HG02588 (cell line): ENCODE results near the gene CEP55.
"Not testable (repeated sequence)": the region's sequence is repeated elsewhere in the genome, so short reads cannot be mapped to it uniquely, and the experiment has no call there.

ENCODE experiments used
- ATAC-seq: cut with Tn5 transposase; IDR thresholded peaks from one replicate; pipeline ENCODE4 v1.9.1; 2021; ENCODE audit warnings: mild to moderate bottlenecking, moderate library complexity; ENCODE audit not compliant: unreplicated experiment

The CEP55 gene

GRCh38 chr10:93505075-93505474 is 8.7 kb downstream of the CEP55 start:
- no peak for ATAC-seq

- ATAC-seq: no peak
Observed at GRCh38 chr10:93509816-93510215, 13.4 kb downstream of the CEP55 start.

GRCh38 chr10:93512565-93512964 is 16.2 kb downstream of the CEP55 start:
- no peak for ATAC-seq

GRCh38 chr10:93513091-93513490 is 16.7 kb downstream of the CEP55 start:
- ATAC-seq: no peak

- ATAC-seq: no peak
Observed at GRCh38 chr10:93514521-93514920, 18.1 kb downstream of the CEP55 start.

GRCh38 chr10:93515071-93516005 is 18.9 kb downstream of the CEP55 start:
- no peak for ATAC-seq

DNA sequence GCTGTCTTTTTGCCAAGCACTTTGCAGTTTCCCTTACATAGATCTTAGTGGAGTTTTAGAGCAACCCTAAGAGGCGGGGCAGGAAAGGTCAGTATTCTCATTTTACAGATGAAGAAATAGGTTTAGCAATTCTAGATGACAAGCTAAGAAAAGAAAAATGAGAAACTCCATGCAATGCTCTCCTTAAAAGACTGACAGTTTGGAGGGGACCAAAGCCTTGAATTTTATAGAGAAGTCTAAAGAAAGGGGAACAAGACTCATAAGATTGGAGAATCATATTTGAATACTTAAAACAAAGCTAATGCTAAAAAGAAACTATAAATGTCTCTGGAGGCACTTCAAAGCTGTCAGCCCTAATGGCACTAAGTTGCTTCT is 19.6 kb downstream of the CEP55 start:
- no peak for ATAC-seq

DNA sequence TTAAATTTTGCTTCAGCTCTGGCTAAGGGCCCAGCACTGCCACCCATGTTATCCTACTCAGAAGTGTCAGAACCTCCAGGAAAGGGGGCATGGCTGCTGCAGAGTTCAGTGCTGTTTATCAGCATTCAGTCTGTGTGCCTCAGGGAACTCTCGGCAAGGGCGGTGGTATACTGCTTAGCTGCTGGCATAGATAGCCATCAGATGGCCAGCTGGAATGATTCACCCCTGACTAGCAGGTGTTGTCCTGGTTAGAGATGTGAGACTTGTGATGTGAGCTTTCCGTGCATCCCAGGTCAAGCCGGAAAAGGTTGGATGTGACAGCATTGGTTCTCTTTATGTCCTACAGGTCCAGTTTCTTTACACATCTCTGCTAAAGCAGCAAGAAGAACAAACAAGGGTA is 22.1 kb downstream of the CEP55 start:
- no peak for ATAC-seq

- ATAC-seq: no peak
Observed at GRCh38 chr10:93535293-93535692, 38.9 kb downstream of the CEP55 start.

DNA sequence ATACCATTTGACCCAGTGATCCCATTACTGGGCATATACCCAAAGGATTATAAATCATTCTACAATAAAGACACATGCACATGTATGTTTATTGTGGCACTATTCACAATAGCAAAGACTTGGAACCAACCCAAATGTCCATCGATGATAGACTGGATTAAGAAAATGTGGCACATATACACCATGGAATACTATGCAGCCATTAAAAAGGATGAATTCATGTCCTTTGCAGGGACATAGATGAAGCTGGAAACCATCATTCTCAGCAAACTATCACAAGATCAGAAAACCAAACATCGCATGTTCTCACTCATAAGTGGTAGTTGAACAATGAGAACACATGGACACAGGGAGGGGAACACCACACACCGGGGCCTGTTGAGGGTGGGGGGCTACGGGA is 44.5 kb downstream of the CEP55 start:
- not testable (repeated sequence) for ATAC-seq

DNA sequence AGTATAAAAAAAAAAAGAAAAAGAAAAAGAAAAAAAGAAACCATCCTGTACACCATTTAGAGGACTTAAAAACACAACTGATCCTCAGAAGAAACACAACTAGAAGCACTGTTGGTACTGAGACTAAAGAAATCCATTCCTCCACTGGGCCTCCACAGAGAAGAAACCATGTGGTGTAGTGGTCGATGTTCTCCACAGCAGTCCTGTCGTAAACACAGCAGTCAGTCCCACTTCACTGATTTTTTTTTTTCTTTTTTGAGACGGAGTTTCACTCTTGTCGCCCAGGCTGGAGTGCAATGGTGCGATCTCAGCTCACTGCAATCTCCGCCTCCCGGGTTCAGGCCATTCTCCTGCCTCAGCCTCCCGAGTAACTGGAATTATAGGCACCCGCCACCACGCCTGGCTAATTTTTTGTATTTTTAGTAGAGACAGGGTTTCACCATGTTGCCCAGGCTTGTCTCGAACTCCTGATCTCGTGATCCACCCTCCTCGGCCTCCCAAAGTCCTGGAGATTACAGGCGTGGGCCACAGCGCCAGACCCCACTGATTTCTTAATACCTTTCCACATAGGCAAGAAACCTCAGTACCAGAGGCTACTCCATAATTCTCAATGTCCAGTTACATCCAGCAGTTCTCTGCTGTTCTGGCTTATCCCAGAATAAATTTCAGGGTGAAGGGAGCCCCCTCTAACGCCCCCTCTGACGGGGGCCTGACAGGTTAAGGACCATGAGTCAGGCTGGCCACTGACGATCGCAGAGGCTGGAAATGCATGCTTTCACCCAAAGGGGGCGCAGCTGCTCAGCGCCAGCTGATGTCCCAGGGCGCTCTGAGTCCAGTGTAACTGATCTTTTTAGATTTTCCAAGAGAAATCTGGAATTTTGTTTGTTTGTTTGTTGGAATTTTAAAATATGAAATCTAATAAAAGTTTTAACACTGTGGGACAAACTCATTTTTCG is 45.3 kb downstream of the CEP55 start:
- ATAC-seq: no peak

- ATAC-seq: no peak
Observed at GRCh38 chr10:93542358-93542791, 46.0 kb downstream of the CEP55 start.

- ATAC-seq: not testable (repeated sequence)
Observed at GRCh38 chr10:93546995-93547394, 50.6 kb downstream of the CEP55 start.

DNA sequence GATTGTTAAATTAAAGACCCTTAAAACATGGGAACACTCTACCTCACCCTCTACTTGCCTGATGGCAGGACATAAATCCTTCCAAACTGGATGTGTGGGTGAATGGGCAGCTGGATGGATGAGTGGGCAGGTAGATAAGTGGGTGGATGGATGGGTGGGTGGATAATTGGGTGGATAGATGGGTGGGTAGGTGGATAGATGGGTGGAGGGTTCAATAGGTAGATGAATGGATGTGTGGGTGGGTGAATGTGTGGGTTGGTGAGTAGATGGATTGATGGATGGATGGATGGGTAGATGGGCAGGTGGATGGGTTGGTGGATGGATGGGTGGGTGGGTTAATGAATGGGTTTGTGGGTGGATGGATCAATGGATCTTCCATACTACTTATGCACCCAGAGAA is 51.1 kb downstream of the CEP55 start:
- no peak for ATAC-seq

DNA sequence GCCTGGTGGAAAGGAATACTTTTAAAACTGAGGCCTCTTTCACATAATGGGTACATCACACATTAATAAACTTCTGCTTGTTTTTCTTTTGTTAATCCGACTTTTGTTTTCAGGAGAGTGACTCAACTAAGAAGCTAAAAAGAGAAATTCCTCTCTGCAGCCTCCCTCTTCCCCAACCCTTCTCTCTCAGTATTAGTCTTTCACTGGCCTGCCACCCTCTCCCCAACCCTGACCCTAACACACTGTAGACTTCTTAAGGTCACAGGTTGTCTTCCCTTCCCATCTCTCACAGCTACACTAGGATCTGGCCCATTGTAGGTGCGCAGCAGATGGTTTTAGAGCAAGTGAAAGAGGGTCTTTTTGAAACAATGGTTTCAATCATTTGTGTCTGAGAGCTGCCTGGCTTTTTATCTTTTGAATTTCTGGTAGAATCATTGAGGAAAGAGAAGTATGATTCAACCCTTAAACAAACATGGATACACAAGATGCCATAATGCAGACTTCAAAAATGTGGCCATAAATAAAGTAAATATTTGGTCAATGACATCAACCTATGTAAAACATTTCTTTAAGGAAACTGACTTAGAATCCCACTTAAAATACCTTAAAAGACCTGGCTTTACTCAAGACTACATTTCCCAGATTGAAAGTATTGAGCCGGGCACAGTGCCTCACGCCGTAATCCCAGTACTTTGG is 52.1 kb downstream of the CEP55 start:
- ATAC-seq: no peak

DNA sequence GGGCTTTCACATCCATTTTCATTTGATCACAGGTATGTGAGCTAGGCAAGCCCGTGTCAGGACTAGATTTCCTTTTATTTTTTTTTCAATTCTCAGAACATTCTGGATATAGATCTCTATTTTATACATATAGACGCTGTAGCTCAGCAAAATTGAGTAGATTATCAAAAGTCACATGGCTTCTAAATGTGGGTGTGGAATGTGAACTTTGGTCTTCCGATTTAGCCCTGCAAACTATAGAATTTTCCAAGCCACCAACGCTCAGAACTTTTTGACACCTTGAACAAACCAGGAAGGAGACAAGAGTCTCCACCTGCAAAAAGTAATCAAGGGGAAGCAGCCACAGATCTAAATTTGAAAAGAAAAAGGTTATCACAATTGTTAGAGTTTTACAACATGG is 54.2 kb downstream of the CEP55 start:
- ATAC-seq: no peak

GRCh38 chr10:93552780-93553179 is 56.4 kb downstream of the CEP55 start:
- no peak for ATAC-seq

DNA sequence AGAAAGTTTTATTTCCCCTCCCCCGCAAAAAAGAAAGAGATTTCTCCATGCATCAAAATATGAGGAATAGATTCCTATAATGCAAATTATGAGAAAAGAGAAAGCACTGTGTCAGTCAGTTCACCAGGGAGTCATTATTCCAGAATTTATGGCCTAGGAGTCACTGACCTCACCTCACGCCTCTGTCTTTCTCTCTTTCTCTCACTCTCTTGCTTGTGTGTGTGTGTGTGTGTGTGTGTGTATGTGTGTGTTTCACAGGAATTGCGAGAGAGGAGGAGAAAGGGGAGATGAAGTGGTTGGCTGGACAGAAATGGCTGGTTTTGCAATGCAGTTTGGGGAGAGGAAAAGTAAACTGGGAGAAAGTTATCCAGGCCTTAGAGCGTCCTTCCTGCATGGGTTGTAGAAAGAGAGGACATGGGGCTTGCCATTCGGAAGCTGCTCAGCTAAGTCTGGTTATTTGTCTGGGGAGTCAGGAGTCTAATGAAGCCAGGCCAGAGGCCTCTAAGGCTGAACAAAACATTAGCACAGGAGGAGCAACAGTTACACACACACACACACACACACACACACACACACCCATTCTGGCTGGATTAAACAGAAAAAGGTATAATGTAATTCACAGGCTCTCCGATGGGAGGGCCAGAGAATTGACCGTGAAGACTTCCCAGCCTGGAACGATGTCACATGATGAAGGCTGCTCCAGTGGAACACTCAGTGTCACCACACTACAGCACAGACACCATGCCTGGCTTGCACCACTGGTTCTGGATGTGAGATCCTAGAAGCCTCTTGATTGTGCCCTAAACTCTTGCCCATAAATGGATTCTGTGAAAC is 57.3 kb downstream of the CEP55 start:
- ATAC-seq: no peak

GRCh38 chr10:93554316-93554663 is 57.9 kb downstream of the CEP55 start:
- ATAC-seq: no peak

DNA sequence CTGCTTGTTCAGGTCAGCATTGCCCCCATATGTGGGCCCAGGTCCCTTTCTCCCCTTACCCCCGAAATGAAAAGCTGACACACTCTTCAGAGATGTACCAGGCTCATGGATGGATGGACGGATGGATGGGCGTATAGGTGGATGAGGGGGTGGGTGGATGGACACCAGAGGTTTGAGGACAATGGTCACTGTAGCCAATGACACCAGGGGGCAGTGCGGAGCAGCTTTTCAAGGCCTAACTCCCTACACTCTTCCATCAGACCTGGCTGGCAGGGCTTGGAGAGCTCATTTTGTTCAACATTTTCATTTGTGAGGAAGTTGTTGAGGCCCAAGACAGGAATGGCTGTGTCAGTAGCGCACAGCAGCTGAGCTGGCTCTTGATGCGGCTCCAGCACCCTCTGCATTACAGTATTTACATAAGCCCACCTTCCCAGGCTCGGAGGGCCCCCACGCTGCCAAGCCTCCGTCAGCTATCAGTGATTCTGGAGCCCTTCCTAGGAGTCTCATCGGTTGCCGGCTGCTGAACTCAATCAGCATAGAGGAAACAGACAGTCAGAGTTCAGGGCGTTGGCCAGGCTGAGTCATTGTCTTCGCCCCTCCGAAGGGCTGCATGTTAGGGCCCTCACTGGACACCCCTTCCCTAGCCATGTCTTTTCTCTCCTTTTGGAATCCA is 58.5 kb downstream of the CEP55 start:
- no peak for ATAC-seq
